ENCODE data around the gene MACF1.

Gene MACF1

GRCh38 chr1:39395357-39395831 is 190.9 kb downstream of the MACF1 start:
- DNase-seq (ENCODE audit: low spot score) = no peak

- no peak for DNase-seq (ENCODE audit: low spot score)
These were observed 192.2 kb downstream of the MACF1 start for GRCh38 chr1:39396671-39397070.

- no peak for DNase-seq (ENCODE audit: low spot score)
These were observed 193.0 kb downstream of the MACF1 start for GRCh38 chr1:39397487-39397886.

- DNase-seq (ENCODE audit: low spot score) = peak; percentile 63
These were observed 194.0 kb downstream of the MACF1 start for GRCh38 chr1:39398278-39399021.

- DNase-seq (ENCODE audit: low spot score) = no peak
These were observed 196.6 kb downstream of the MACF1 start for GRCh38 chr1:39401106-39401505.

- no peak for DNase-seq (ENCODE audit: low spot score)
These were observed 200.4 kb downstream of the MACF1 start for GRCh38 chr1:39404876-39405275.

GRCh38 chr1:39405358-39405757 is 200.9 kb downstream of the MACF1 start:
- DNase-seq (ENCODE audit: low spot score) = no peak

GRCh38 chr1:39406533-39407450 is 202.3 kb downstream of the MACF1 start:
- DNase-seq (ENCODE audit: low spot score) = no peak

GRCh38 chr1:39407510-39407895 is 203.0 kb downstream of the MACF1 start:
- no peak for DNase-seq (ENCODE audit: low spot score)

- DNase-seq (ENCODE audit: low spot score) = no peak
These were observed 203.6 kb downstream of the MACF1 start for GRCh38 chr1:39407896-39408640.

GRCh38 chr1:39408641-39409054 is 204.2 kb downstream of the MACF1 start:
- peak; percentile 97 for DNase-seq (ENCODE audit: low spot score)

GRCh38 chr1:39409055-39409816 is 204.7 kb downstream of the MACF1 start:
- DNase-seq (ENCODE audit: low spot score) = peak; percentile 53

GRCh38 chr1:39410915-39411436 is 206.5 kb downstream of the MACF1 start:
- DNase-seq (ENCODE audit: low spot score) = peak; percentile 70

GRCh38 chr1:39411526-39412478 is 207.3 kb downstream of the MACF1 start:
- DNase-seq (ENCODE audit: low spot score) = no peak

- DNase-seq (ENCODE audit: low spot score) = no peak
These were observed 208.4 kb downstream of the MACF1 start for GRCh38 chr1:39412892-39413291.

GRCh38 chr1:39413902-39414528 is 209.5 kb downstream of the MACF1 start:
- no peak for DNase-seq (ENCODE audit: low spot score)

GRCh38 chr1:39415553-39415952 is 211.1 kb downstream of the MACF1 start:
- DNase-seq (ENCODE audit: low spot score) = no peak

- DNase-seq (ENCODE audit: low spot score) = no peak
These were observed 212.1 kb downstream of the MACF1 start for GRCh38 chr1:39416609-39417008.

- DNase-seq (ENCODE audit: low spot score) = no peak
These were observed 213.7 kb downstream of the MACF1 start for GRCh38 chr1:39418236-39418635.

- no peak for DNase-seq (ENCODE audit: low spot score)
These were observed 216.0 kb downstream of the MACF1 start for GRCh38 chr1:39420493-39420892.

All from globus pallidus (tissue), 1 donor.